PC-3 (cell line): ENCODE data around the gene SERGEF. TPM values are rescaled to one million over a fixed set of nuclear protein-coding genes. Genes with fewer than 3 reads are reported as not detected.

Experiments used
- ATAC-seq: fragments of 200-7000 bp; cut with Tn5 transposase; 2 replicates; pipeline ENCODE4 v1.9.1; 2020; ENCODE audit warnings: mild to moderate bottlenecking, moderate library complexity
- BruUV-seq: library from RNA; stranded (reverse); fragments of 400-500 nt; replicated peaks from 2 replicates; lab custom pipeline; 2021; lab: Mats Ljungman, UMichigan
- CTCF ChIA-PET: fragments of 300-600 bp; sonication (Branson Sonifier 250); formaldehyde crosslinking; loops from one replicate; lab custom pipeline; 2022; ENCODE audit warnings: antibody characterized with exemption; lab: Charles Lee
- POLR2A ChIA-PET: fragments of 300-600 bp; sonication (Branson Sonifier 250); formaldehyde crosslinking; loops from one replicate; lab custom pipeline; 2022; ENCODE audit warnings: antibody characterized with exemption; ENCODE audit not compliant: unreplicated experiment; lab: Charles Lee
- DNase-seq: peaks from one replicate; pipeline ENCODE4 v3.0.0-alpha.2; 2015
- H2AFZ ChIP-seq: fragments of 300-600 bp; sonication (generic); 2 replicates; pipeline ENCODE4 v1.6.0; 2016; ENCODE audit warnings: antibody characterized with exemption, low read length
- H3F3A ChIP-seq: fragments of 300-600 bp; sonication (generic); one replicate; pipeline ENCODE4 v1.6.0; 2017; ENCODE audit warnings: antibody characterized with exemption, low read length, control low read depth, mild to moderate bottlenecking; ENCODE audit not compliant: unreplicated experiment
- H3K27ac ChIP-seq: fragments of 300-600 bp; sonication (generic); 2 replicates; pipeline ENCODE4 v1.5.1; 2016; ENCODE audit warnings: mild to moderate bottlenecking, low read length
- H3K27me3 ChIP-seq: fragments of 300-600 bp; sonication (generic); 2 replicates; pipeline ENCODE4 v1.6.1; 2016; ENCODE audit warnings: low read length, mixed read lengths
- H3K36me3 ChIP-seq: fragments of 300-600 bp; sonication (generic); 2 replicates; pipeline ENCODE4 v1.6.1; 2016; ENCODE audit warnings: low read depth, mixed run types, low read length, mixed read lengths
- H3K4me1 ChIP-seq: fragments of 300-600 bp; sonication (generic); 2 replicates; pipeline ENCODE4 v1.5.1; 2016; ENCODE audit warnings: low read length; ENCODE audit not compliant: insufficient read depth
- H3K4me2 ChIP-seq: fragments of 300-600 bp; sonication (generic); 2 replicates; pipeline ENCODE4 v1.6.0; 2016; ENCODE audit warnings: low read length
- H3K4me3 ChIP-seq: fragments of 300-600 bp; sonication (generic); 2 replicates; pipeline ENCODE4 v1.5.1; 2016; ENCODE audit warnings: mild to moderate bottlenecking, low read length, mixed read lengths
- H3K79me2 ChIP-seq: fragments of 300-600 bp; sonication (generic); 2 replicates; pipeline ENCODE4 v1.6.1; 2017; ENCODE audit warnings: low read length, mixed read lengths
- H3K9ac ChIP-seq: fragments of 300-600 bp; sonication (generic); 2 replicates; pipeline ENCODE4 v1.6.0; 2016; ENCODE audit warnings: mild to moderate bottlenecking, low read length
- H3K9me2 ChIP-seq: fragments of 300-600 bp; sonication (generic); replicated peaks from 2 replicates; pipeline ENCODE4 v1.6.1; 2016; ENCODE audit warnings: mixed run types, low read length, mixed read lengths
- H3K9me3 ChIP-seq: fragments of 300-600 bp; sonication (generic); 2 replicates; pipeline ENCODE4 v1.6.1; 2016; ENCODE audit warnings: low read length, mixed read lengths
- H4K20me1 ChIP-seq: fragments of 300-600 bp; sonication (generic); 2 replicates; pipeline ENCODE4 v1.6.1; 2016; ENCODE audit warnings: low read length, mixed read lengths
- EZH2 ChIP-seq: fragments of 300-600 bp; sonication (generic); IDR thresholded peaks from one replicate; pipeline ENCODE4 v1.6.1; 2017; ENCODE audit warnings: antibody characterized with exemption, mild to moderate bottlenecking, low read length; ENCODE audit not compliant: unreplicated experiment
- EZH2phosphoT487 ChIP-seq: fragments of 300-600 bp; sonication (generic); IDR thresholded peaks from 2 replicates; pipeline ENCODE4 v1.6.1; 2018; ENCODE audit warnings: mild to moderate bottlenecking, antibody characterized with exemption, low read length, borderline replicate concordance
- intact Hi-C: fragments of 100-400 bp; cut with micrococcal nuclease; formaldehyde crosslinking; loops from 2 replicates; pipeline ENCODE4 v1.9.0; 2023
- total RNA-seq: library from RNA; depleted of rRNA; stranded (reverse); fragments of >200 nt; gene quantifications from 2 replicates; pipeline ENCODE4 v1.2.3, GENCODE V29; 2014
- TF ChIP-seq, protein P1 (sequence below): fragments of 300-600 bp; sonication (generic); conservative IDR thresholded peaks from 2 replicates; pipeline ENCODE4 v1.5.1; 2017; ENCODE audit warnings: antibody characterized with exemption, low read depth, mild to moderate bottlenecking, low read length

Gene SERGEF
- total RNA-seq, 1 experiment from 2014 or later: 13.7 TPM

- H3K9me2 ChIP-seq: no peaks in the 10 kb centered on the region
- H3K4me2 ChIP-seq: no peak overlapping the region
- H3K27ac ChIP-seq: no peak overlapping the region
- H3F3A ChIP-seq: peaks cover 8% of the 10 kb centered on the region
- intact Hi-C loops: no loop called here
- POLR2A ChIA-PET: no interaction called here
- no peaks in the 10 kb centered on the region for H3K79me2 ChIP-seq
- no peaks in the 10 kb centered on the region for H3K36me3 ChIP-seq
- no peak overlapping the region for H3K9ac ChIP-seq
- no peak overlapping the region for H2AFZ ChIP-seq
- peaks cover 26% of the 10 kb centered on the region for H3K4me1 ChIP-seq
- no peak overlapping the region for H3K4me3 ChIP-seq
- H3K9me3 ChIP-seq: no peaks in the 10 kb centered on the region
- no peak for ATAC-seq
- DNase-seq: no peak
- CTCF ChIA-PET: interaction anchor here (1.4 kb wide), 1 partner anchor 119 kb away, joined by 3 read pairs; no protein-coding TSS in a partner anchor
- no peaks in the 10 kb centered on the region for H3K27me3 ChIP-seq
- no TSS peak for BruUV-seq
- no peaks in the 10 kb centered on the region for H4K20me1 ChIP-seq
- TF ChIP-seq EZH2phosphoT487 (no peak), EZH2 (no peak)
- TF ChIP-seq, protein P1, sequence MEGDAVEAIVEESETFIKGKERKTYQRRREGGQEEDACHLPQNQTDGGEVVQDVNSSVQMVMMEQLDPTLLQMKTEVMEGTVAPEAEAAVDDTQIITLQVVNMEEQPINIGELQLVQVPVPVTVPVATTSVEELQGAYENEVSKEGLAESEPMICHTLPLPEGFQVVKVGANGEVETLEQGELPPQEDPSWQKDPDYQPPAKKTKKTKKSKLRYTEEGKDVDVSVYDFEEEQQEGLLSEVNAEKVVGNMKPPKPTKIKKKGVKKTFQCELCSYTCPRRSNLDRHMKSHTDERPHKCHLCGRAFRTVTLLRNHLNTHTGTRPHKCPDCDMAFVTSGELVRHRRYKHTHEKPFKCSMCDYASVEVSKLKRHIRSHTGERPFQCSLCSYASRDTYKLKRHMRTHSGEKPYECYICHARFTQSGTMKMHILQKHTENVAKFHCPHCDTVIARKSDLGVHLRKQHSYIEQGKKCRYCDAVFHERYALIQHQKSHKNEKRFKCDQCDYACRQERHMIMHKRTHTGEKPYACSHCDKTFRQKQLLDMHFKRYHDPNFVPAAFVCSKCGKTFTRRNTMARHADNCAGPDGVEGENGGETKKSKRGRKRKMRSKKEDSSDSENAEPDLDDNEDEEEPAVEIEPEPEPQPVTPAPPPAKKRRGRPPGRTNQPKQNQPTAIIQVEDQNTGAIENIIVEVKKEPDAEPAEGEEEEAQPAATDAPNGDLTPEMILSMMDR: no peak
These were observed 162.5 kb downstream of the SERGEF start for GRCh38 chr11:17850336-17850735.

- H3K9me2 ChIP-seq: no peaks in the 10 kb centered on the region
- no peak overlapping the region for H3K4me2 ChIP-seq
- H3K27ac ChIP-seq: no peak overlapping the region
- DNase-seq (no peak), ATAC-seq (no peak)
- H4K20me1 ChIP-seq: no peaks in the 10 kb centered on the region
- H3K9ac ChIP-seq: no peak overlapping the region
- no peaks in the 10 kb centered on the region for H3K79me2 ChIP-seq
- no peak overlapping the region for H2AFZ ChIP-seq
- H3K4me3 ChIP-seq: no peak overlapping the region
- intact Hi-C loops: loop anchor here (5.0 kb wide), 1 partner anchor 56 kb away; no protein-coding TSS in a partner anchor
- peaks cover 8% of the 10 kb centered on the region for H3F3A ChIP-seq
- TF ChIP-seq, protein P1: no peak
- TF ChIP-seq EZH2phosphoT487: no peak
- TF ChIP-seq EZH2: no peak
- no TSS peak for BruUV-seq
- H3K27me3 ChIP-seq: no peaks in the 10 kb centered on the region
- H3K9me3 ChIP-seq: no peaks in the 10 kb centered on the region
- CTCF ChIA-PET: no interaction called here
- POLR2A ChIA-PET: no interaction called here
- H3K36me3 ChIP-seq: no peaks in the 10 kb centered on the region
- peaks cover 37% of the 10 kb centered on the region for H3K4me1 ChIP-seq
These were observed 164.1 kb downstream of the SERGEF start for GRCh38 chr11:17848715-17849114.

DNA sequence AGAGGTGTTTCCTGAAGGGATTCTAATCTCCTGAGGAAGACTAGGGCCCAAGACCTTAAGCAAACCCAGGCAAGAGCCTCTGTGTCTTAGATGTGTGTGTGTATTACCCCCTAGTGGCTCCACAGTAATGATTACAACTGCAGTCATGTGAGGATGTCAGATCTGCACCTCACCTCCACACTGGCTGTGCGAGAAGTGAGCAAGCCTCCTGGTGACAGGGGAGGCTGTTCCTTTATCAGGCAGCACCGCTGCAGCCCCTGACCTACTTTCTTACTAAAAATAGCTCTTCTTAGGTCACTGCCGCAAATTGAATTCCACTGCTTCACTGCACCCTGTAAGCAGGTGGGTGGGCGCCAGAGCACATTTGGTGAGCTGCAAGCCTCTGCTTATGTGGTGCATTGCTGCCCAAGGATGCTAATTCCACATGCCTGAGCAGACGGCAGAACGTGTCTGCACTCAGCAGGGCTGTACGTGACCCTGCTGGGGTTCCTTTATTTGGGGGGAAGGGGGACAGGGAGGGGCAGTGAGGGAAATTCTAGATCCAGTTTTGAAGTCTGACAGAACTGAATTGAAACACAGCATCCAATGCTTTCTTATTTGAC is 165.9 kb downstream of the SERGEF start:
- Histone ChIP-seq H3K36me3 (no peaks in the 10 kb centered on the region), H3K4me3 (no peak overlapping the region), H3K4me2 (peak overlapping the region; percentile 5; the same call in 1 of the 2 replicates), H3K79me2 (no peaks in the 10 kb centered on the region), H2AFZ (no peak overlapping the region), H3K9ac (no peak overlapping the region; the same call in 1 of the 2 replicates), H3K27me3 (no peaks in the 10 kb centered on the region), H3F3A (peaks cover 8% of the 10 kb centered on the region), H3K4me1 (peaks cover 31% of the 10 kb centered on the region), H3K9me2 (no peaks in the 10 kb centered on the region), H4K20me1 (no peaks in the 10 kb centered on the region), H3K9me3 (no peaks in the 10 kb centered on the region), H3K27ac (peak overlapping the region; percentile 97)
- CTCF ChIA-PET: interaction anchor here (0.8 kb wide), 1 partner anchor 116 kb away, joined by 3 read pairs; no protein-coding TSS in a partner anchor
- peak; percentile 59 for ATAC-seq
- POLR2A ChIA-PET: no interaction called here
- no TSS peak for BruUV-seq
- TF ChIP-seq EZH2phosphoT487: no peak
- no peak for TF ChIP-seq EZH2
- TF ChIP-seq, protein P1: peak; percentile 64
- DNase-seq: peak; percentile 53
- intact Hi-C loops: loop anchor here (2.0 to 5.0 kb wide), 2 partner anchors 55 to 116 kb away; no protein-coding TSS in a partner anchor
